OCI-LY3 (cell line): ENCODE results near the gene CTNNBL1.

Experiments used
- H2AFZ ChIP-seq: fragments of 200-600, 300-600 bp; shearing (Covaris generic); 2 replicates; pipeline ENCODE4 v1.6.0; 2014; ENCODE audit warnings: antibody characterized with exemption, low read depth, low read length
- H3K27ac ChIP-seq: fragments of 200-600, 300-600 bp; sonication (generic); 2 replicates; pipeline ENCODE4 v1.5.1; 2014; ENCODE audit warnings: mild to moderate bottlenecking, low read length, moderate library complexity, mixed read lengths
- H3K27me3 ChIP-seq: fragments of 200-600, 300-600 bp; sonication (generic); 2 replicates; pipeline ENCODE4 v1.6.1; 2014; ENCODE audit warnings: low read depth, low read length, mixed read lengths
- H3K36me3 ChIP-seq: fragments of 200-600, 300-600 bp; sonication (generic); replicated peaks from 2 replicates; pipeline ENCODE3; 2014; ENCODE audit warnings: low read depth, low read length, mixed read lengths
- H3K4me1 ChIP-seq: fragments of 300-600, 200-600 bp; sonication (generic); 2 replicates; pipeline ENCODE4 v1.6.1; 2014; ENCODE audit warnings: low read length, mixed read lengths
- H3K4me2 ChIP-seq: fragments of 200-600, 300-600 bp; sonication (generic); 2 replicates; pipeline ENCODE4 v1.6.1; 2014; ENCODE audit warnings: low read length, mixed read lengths
- H3K4me3 ChIP-seq: fragments of 300-600, 200-600 bp; sonication (generic); 2 replicates; pipeline ENCODE4 v1.5.1; 2014; ENCODE audit warnings: antibody characterized with exemption, mild to moderate bottlenecking, low read length, moderate library complexity
- H3K79me2 ChIP-seq: fragments of 300-600, 200-600 bp; shearing (Covaris generic); 2 replicates; pipeline ENCODE4 v1.6.1; 2014; ENCODE audit warnings: mild to moderate bottlenecking, low read length, mixed read lengths
- H3K9ac ChIP-seq: fragments of 300-600, 200-600 bp; shearing (Covaris generic); 2 replicates; pipeline ENCODE4 v1.6.0; 2014; ENCODE audit warnings: mild to moderate bottlenecking, low read length, moderate library complexity
- H3K9me3 ChIP-seq: fragments of 200-600, 300-600 bp; shearing (Covaris generic); 2 replicates; pipeline ENCODE4 v1.6.1; 2014; ENCODE audit warnings: low read length, mixed read lengths; ENCODE audit not compliant: insufficient read depth
- H4K20me1 ChIP-seq: fragments of 200-600, 300-600 bp; sonication (generic); 2 replicates; pipeline ENCODE4 v1.6.1; 2016; ENCODE audit warnings: low read length, mixed read lengths; ENCODE audit not compliant: insufficient read depth
- EZH2phosphoT487 ChIP-seq: fragments of 200-600 bp; shearing (Covaris generic); IDR thresholded peaks from 2 replicates; pipeline ENCODE4 v1.6.1; 2018; ENCODE audit warnings: antibody characterized with exemption, mixed run types, low read depth
- TF ChIP-seq, protein P1 (sequence below): fragments of 200-600, 300-600 bp; sonication (generic); IDR thresholded peaks from 2 replicates; pipeline ENCODE4 v1.5.1; 2014; ENCODE audit warnings: antibody characterized with exemption, low read length, low read depth

CTNNBL1 gene

DNA sequence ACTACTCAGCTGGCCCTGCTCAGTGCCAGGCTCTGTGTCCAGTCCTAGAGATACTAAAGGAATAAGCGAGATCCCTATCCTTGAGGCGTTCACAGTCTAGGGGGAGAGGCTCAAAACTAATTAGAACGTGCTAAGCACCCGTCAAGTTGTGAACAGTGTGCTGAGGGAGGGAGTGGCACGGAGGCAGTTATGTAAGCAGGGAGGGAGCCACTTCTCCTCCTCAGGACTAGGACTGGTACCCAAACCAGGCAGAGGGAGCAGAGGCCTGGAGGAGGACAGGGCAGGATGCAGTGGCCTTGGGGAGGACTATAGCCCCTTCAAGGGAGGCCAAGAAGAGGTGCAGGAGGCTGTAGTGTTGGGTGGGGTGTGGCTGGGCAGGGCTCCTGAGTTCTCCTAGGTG is 169.5 kb downstream of the CTNNBL1 start:
- no peak overlapping the region for H3K27ac ChIP-seq
- H3K4me2 ChIP-seq, result no peak overlapping the region
- no peak overlapping the region for H2AFZ ChIP-seq
- no peaks in the 10 kb centered on the region for H3K27me3 ChIP-seq
- H3K9ac ChIP-seq, result no peak overlapping the region
- no peaks in the 10 kb centered on the region for H3K9me3 ChIP-seq
- no peaks in the 10 kb centered on the region for H3K4me1 ChIP-seq
- H3K4me3 ChIP-seq, result no peak overlapping the region
- H3K36me3 ChIP-seq, result peaks cover 39% of the 10 kb centered on the region
- no peaks in the 10 kb centered on the region for H4K20me1 ChIP-seq
- no peaks in the 10 kb centered on the region for H3K79me2 ChIP-seq
- TF ChIP-seq EZH2phosphoT487, result no peak
- TF ChIP-seq, protein P1, sequence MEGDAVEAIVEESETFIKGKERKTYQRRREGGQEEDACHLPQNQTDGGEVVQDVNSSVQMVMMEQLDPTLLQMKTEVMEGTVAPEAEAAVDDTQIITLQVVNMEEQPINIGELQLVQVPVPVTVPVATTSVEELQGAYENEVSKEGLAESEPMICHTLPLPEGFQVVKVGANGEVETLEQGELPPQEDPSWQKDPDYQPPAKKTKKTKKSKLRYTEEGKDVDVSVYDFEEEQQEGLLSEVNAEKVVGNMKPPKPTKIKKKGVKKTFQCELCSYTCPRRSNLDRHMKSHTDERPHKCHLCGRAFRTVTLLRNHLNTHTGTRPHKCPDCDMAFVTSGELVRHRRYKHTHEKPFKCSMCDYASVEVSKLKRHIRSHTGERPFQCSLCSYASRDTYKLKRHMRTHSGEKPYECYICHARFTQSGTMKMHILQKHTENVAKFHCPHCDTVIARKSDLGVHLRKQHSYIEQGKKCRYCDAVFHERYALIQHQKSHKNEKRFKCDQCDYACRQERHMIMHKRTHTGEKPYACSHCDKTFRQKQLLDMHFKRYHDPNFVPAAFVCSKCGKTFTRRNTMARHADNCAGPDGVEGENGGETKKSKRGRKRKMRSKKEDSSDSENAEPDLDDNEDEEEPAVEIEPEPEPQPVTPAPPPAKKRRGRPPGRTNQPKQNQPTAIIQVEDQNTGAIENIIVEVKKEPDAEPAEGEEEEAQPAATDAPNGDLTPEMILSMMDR, result no peak

DNA sequence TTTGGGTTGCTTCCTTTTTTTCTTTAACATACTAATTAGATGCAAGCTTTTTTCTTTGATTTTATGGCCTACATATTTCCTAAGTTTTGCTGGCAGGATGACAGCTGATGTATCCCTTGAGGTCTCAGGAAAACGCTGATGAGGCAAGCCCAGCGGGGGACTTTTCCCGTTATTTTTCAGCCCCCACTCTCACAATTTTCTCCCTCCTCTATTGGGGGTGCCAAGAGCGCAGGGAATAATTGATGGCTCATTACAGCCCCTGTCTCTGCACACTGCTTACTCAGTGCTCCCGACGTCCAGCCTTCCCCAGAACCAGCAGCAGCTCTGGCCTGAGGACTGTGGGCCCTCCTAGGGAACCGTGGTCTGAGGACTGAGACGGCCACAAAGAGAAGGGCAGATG is 170.5 kb downstream of the CTNNBL1 start:
- Histone ChIP-seq H4K20me1 (no peaks in the 10 kb centered on the region), H3K27ac (no peak overlapping the region), H3K4me1 (no peaks in the 10 kb centered on the region), H3K4me2 (no peak overlapping the region), H3K79me2 (no peaks in the 10 kb centered on the region), H3K36me3 (peaks cover 41% of the 10 kb centered on the region), H3K9ac (no peak overlapping the region), H3K9me3 (no peaks in the 10 kb centered on the region), H3K27me3 (no peaks in the 10 kb centered on the region), H2AFZ (no peak overlapping the region), H3K4me3 (no peak overlapping the region)
- TF ChIP-seq, protein P1, result no peak
- TF ChIP-seq EZH2phosphoT487, result no peak

DNA sequence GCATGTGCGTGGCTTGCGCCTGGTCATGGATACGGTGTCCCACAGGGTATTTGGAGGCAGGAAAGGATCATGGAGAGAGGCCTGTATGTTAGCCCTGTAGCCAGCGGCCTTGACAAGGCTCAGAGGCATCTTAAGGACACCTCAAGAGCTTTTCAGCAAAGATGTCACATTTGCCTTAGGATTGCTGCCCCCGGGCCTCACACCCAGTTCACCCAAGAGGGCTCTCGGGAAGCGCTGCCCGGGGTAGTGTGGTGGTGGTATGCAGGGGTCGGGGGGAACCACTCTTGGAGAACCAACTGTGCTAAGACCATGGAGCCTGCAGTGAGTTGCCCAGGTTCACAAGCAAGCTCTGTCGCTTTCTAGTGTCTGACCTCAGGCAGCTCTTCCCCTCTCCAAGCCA is 172.2 kb downstream of the CTNNBL1 start:
- Histone ChIP-seq H3K4me1 (no peaks in the 10 kb centered on the region), H3K27ac (no peak overlapping the region), H3K36me3 (peaks cover 36% of the 10 kb centered on the region), H3K4me3 (no peak overlapping the region), H3K27me3 (no peaks in the 10 kb centered on the region), H3K9me3 (no peaks in the 10 kb centered on the region), H3K79me2 (no peaks in the 10 kb centered on the region), H4K20me1 (no peaks in the 10 kb centered on the region), H2AFZ (no peak overlapping the region), H3K9ac (no peak overlapping the region), H3K4me2 (no peak overlapping the region)
- TF ChIP-seq, protein P1, result no peak
- TF ChIP-seq EZH2phosphoT487, result no peak

DNA sequence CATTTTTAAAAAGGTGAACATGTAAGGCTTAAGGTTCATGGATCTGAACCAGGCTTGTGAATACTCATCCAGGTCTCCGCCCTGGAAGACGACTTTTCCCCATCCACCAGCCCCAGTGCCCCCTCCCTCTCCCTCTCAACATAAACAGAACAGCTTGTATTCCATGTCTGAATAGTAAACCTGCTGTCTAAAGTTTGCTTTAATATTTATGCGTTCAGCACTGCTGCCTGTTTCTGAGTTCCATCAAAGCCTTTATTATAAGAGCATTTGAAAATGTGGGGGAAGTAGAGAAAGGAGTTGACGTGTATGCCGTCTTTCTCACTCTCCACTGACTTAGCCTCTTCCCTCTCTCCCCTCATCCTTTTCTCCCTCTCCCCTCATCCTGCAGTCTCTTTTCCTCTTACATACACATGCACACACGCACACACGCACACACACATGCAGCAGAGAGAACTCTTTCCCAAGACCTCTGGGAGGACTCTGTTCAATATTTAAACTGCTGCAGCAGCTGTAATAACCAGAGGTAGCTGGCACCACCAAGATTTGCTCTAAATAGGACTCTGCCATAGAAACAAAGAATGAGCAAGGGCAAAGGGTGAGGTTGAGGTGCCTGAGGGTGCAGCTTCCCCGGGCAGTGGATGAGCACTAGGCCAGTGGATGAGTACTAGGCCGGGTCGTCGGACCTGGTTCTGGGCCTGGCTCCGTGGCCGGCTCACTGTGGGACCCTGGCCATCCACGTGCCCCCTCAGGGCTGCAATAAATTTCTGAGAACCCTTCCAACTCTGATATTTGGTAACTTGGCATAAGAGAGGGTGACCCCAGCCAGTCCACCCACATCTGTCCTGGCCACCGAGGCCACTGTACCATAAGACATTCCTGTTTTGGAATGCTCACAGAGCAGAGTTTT is 173.7 kb downstream of the CTNNBL1 start:
- H2AFZ ChIP-seq, result no peak overlapping the region
- no peak for TF ChIP-seq EZH2phosphoT487
- TF ChIP-seq, protein P1, result no peak
- H3K9ac ChIP-seq, result no peak overlapping the region
- H4K20me1 ChIP-seq, result no peaks in the 10 kb centered on the region
- H3K79me2 ChIP-seq, result no peaks in the 10 kb centered on the region
- H3K9me3 ChIP-seq, result no peaks in the 10 kb centered on the region
- no peak overlapping the region for H3K27ac ChIP-seq
- H3K27me3 ChIP-seq, result no peaks in the 10 kb centered on the region
- no peak overlapping the region for H3K4me2 ChIP-seq
- no peaks in the 10 kb centered on the region for H3K4me1 ChIP-seq
- H3K36me3 ChIP-seq, result peaks cover 31% of the 10 kb centered on the region
- H3K4me3 ChIP-seq, result no peak overlapping the region
